ENCODE measurements around the gene PRMT9. TPM values are rescaled to one million over a fixed set of nuclear protein-coding genes. Genes with fewer than 3 reads are reported as not detected.

Gene PRMT9
- total RNA-seq (2013; cell fraction: nucleolus; rRNA removed): 19.0 and 19.3 TPM in 2 replicates
- total RNA-seq (2014; rRNA removed) (8.2 and 10.9 TPM in 2 replicates), total RNA-seq (2014; rRNA removed; fragmentation: Illumina TruSeq; extraction: Trizol) (10.2 TPM in 2 replicates), total RNA-seq (2021) (7.2 TPM in 2 replicates), polyA plus RNA-seq (2011; rRNA removed) (11.8 and 16.2 TPM in 2 replicates), polyA plus RNA-seq (2014; fragmentation: Illumina TruSeq; extraction: Trizol) (7.1 and 9.6 TPM in 2 replicates), polyA plus RNA-seq (2014; fragmentation: Nextera tagmentation; extraction: Ambion mirVana) (1 to 10 TPM; 4.1 to 4.3 TPM), polyA plus RNA-seq (2014; rRNA removed) (4.9 and 6.0 TPM in 2 replicates), polyA plus RNA-seq (2016; fragmentation: Nextera tagmentation; extraction: Ambion mirVana) (10 to 100 TPM in 1 of 2 experiments, 1 to 10 TPM in 1; 8.1 to 10.3 TPM), polyA minus RNA-seq (2011; rRNA and poly(A)+ RNA removed) (8.4 and 13.5 TPM in 2 replicates), Bru-seq, nascent RNA (percentile 81 among the genes with signal in this experiment), BruChase-seq, experiment 1, labeled RNA remaining after a 6-hour chase (percentile 68 among the genes with signal in this experiment), BruChase-seq, experiment 2, labeled RNA remaining after a 2-hour chase (percentile 75 among the genes with signal in this experiment)
- polyA plus RNA-seq (2011; ENCODE audit: low read depth): 3.5 TPM
- polyA plus RNA-seq (2011; cell fraction: cytosol; rRNA removed): 3.9 and 5.1 TPM in 2 replicates
- 8.3 and 8.7 TPM in 2 replicates for polyA plus RNA-seq (2011; cell fraction: nucleus; rRNA removed)
- 4.4 and 4.7 TPM in 2 replicates for polyA plus RNA-seq (2012)
- polyA minus RNA-seq (2011; cell fraction: cytosol; rRNA and poly(A)+ RNA removed): 3.3 and 4.6 TPM in 2 replicates
- polyA minus RNA-seq (2011; cell fraction: nucleus; rRNA and poly(A)+ RNA removed): 4.7 and 7.7 TPM in 2 replicates
- long read RNA-seq, experiment 1, transcript PRMT9-201 (12 exons, 3,528 nt): major isoform, 8 of 10 reads
- long read RNA-seq, experiment 1, partial matches to known transcripts: 0 of 10 reads
- long read RNA-seq, experiment 1, other reads (novel, unspliced or antisense): 2 of 10 reads
- long read RNA-seq, experiment 2, transcript PRMT9-201 (12 exons, 3,528 nt): major isoform, 69 of 89 reads
- long read RNA-seq, experiment 2, partial matches to known transcripts: 4 of 89 reads
- long read RNA-seq, experiment 2, other reads (novel, unspliced or antisense): 11 of 89 reads

- Histone ChIP-seq H3K27ac (ENCODE audit: control insufficient read depth, insufficient read depth) (peak within 1 kb of the TSS; percentile 65), H3K4me1 (ENCODE audit: control insufficient read depth, insufficient read depth, low read length) (peaks cover 3% of the 10 kb centered on the region), H3K36me3 (ENCODE audit: control insufficient read depth in 2 of 2, insufficient read depth in 2 of 2, low read length in 1 of 2) (peaks cover 0 to under 1% of the 10 kb centered on the region in 2 experiments; a peak in 1 of 4 replicates), H3K4me3 (peak within 1 kb of the TSS; percentile 90), H3K79me2 (ENCODE audit: control insufficient read depth, insufficient read depth, low read length) (peaks cover 22% of the 10 kb centered on the region), H3K4me2 (ENCODE audit: control insufficient read depth, insufficient read depth) (peak within 1 kb of the TSS; percentile 85), H3K9ac (ENCODE audit: control insufficient read depth, insufficient read depth, low read length) (peak within 1 kb of the TSS; percentile 72), H3K27me3 (replicated peaks in 1 of 2; ENCODE audit: control insufficient read depth in 2 of 2, insufficient read depth in 2 of 2, low read length in 1 of 2) (no peaks in the 10 kb centered on the region), H4K20me1 (ENCODE audit: control insufficient read depth, insufficient read depth) (no peaks in the 10 kb centered on the region), H2AFZ (ENCODE audit: control insufficient read depth, low read depth, low read length) (peak within 1 kb of the TSS; percentile 90), H3K9me3 (replicated peaks; ENCODE audit: control insufficient read depth, insufficient read depth, low read length) (no peaks in the 10 kb centered on the region; the same call in 2 of the 3 replicates)
- ChIA-PET SMC1A (ENCODE audit: uncharacterized antibody, unreplicated experiment) (interaction anchor here (0.7 to 3.4 kb wide), 13 partner anchors 24 to 397 kb away, joined by 3 to 28 read pairs (median 4); partner anchors contain the start of gene TMEM184C), RAD21 (ENCODE audit: unreplicated experiment) (interaction anchor here (0.6 to 2.7 kb wide), 15 partner anchors 9 to 200 kb away, joined by 3 to 26 read pairs (median 3); partner anchors contain the start of genes ARHGAP10 and TMEM184C), CTCF (interaction anchor here (0.6 to 3.1 kb wide), 11 partner anchors 13 to 182 kb away, joined by 3 to 44 read pairs (median 3); partner anchors contain the start of gene TMEM184C), POLR2A (interaction anchor here (0.5 to 2.0 kb wide), 19 partner anchors 9 to 1758 kb away, joined by 3 to 11 read pairs (median 4); partner anchors contain the start of genes ARHGAP10 and TMEM184C)
- ATAC-seq: peak; percentile 97
- DNase-seq (ENCODE audit: low read depth, low spot score): peak; percentile 74
- in situ Hi-C loops (cut with MboI): no loop called here
- FAIRE-seq: no peak
- BruUV-seq (replicated peaks): TSS peak; percentile 99
- 1% methylated on average over 60 of the region's 69 CpGs for WGBS (ENCODE audit: insufficient coverage, insufficient replicate concordance, low lambda C conversion rate, missing lambda C conversion rate)
- intact Hi-C loops (cut with micrococcal nuclease; ENCODE audit: unreplicated experiment): no loop called here
- TF ChIP-seq CBFB (IDR thresholded peaks at IDR 0.05; ENCODE audit: low read depth) (no peak; the same call in 1 of the 2 replicates), ZNF622 (IDR thresholded peaks at IDR 0.05) (no peak), JUNB (IDR thresholded peaks at IDR 0.05) (no peak), NR2F1 (conservative IDR thresholded peaks at IDR 0.05) (peak; percentile 77), RELA (IDR thresholded peaks at IDR 0.05; ENCODE audit: borderline replicate concordance, partially characterized antibody) (no peak), SIX5 (IDR thresholded peaks at IDR 0.05; ENCODE audit: low read depth, low read length, severe bottlenecking) (peak; percentile 21), YBX1 (IDR thresholded peaks at IDR 0.05) (no peak), STAT3 (IDR thresholded peaks at IDR 0.05; ENCODE audit: low read depth, low read length) (0 out of 2 replicates have a peak, but pooled peaks have one; percentile 24), HDGF (IDR thresholded peaks at IDR 0.05) (0 out of 2 replicates have a peak, but pooled peaks have one; percentile 66), NRF1 (conservative IDR thresholded peaks at IDR 0.05; ENCODE audit: low read depth, low read length) (peak; percentile 62), RELB (IDR thresholded peaks at IDR 0.05; ENCODE audit: low read depth) (peak; percentile 55; the same call in 1 of the 2 replicates), BHLHE40 (IDR thresholded peaks at IDR 0.05; ENCODE audit: borderline replicate concordance in 1 of 2, low read depth in 2 of 2, low read length in 1 of 2) (peak; percentile 70 to 91; a peak in 3 of 4 replicates)
- TF ChIP-seq, protein P1, sequence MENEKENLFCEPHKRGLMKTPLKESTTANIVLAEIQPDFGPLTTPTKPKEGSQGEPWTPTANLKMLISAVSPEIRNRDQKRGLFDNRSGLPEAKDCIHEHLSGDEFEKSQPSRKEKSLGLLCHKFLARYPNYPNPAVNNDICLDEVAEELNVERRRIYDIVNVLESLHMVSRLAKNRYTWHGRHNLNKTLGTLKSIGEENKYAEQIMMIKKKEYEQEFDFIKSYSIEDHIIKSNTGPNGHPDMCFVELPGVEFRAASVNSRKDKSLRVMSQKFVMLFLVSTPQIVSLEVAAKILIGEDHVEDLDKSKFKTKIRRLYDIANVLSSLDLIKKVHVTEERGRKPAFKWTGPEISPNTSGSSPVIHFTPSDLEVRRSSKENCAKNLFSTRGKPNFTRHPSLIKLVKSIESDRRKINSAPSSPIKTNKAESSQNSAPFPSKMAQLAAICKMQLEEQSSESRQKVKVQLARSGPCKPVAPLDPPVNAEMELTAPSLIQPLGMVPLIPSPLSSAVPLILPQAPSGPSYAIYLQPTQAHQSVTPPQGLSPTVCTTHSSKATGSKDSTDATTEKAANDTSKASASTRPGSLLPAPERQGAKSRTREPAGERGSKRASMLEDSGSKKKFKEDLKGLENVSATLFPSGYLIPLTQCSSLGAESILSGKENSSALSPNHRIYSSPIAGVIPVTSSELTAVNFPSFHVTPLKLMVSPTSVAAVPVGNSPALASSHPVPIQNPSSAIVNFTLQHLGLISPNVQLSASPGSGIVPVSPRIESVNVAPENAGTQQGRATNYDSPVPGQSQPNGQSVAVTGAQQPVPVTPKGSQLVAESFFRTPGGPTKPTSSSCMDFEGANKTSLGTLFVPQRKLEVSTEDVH (IDR thresholded peaks at IDR 0.05; ENCODE audit: low read depth, partially characterized antibody): no peak
Measured at GRCh38 chr4:147683717-147684700, at the start of gene PRMT9. PRMT9 (minus strand) TSS chr4:147684163; CDS start chr4:147683987, 176 bp downstream.

All from GM12878 (cell line).